Immature natural killer cell (primary cell): ENCODE results near the gene DNAAF3. TPM values are rescaled to one million over a fixed set of nuclear protein-coding genes. Genes with fewer than 3 reads are reported as not detected.
"Not testable (repeated sequence)": the region's sequence is repeated elsewhere in the genome, so short reads cannot be mapped to it uniquely, and the experiment has no call there.

Source experiments
- DNase-seq, 3 donors: peaks; one replicate each; pipeline ENCODE4 v3.0.0; 2022; ENCODE audit warnings: mixed read lengths in 1 of 3
- H3K27ac Mint-ChIP-seq, 6 donors: one replicate each; pipeline ENCODE4 v1.8.0; 2020; ENCODE audit warnings: mixed read lengths in 6 of 6, mild to moderate bottlenecking in 5 of 6, inconsistent platforms in 4 of 6, moderate library complexity in 3 of 6
- H3K27me3 Mint-ChIP-seq, 3 donors: one replicate each; pipeline ENCODE4 v1.8.0; 2020 to 2021; ENCODE audit warnings: low read depth in 3 of 3, mild to moderate bottlenecking in 3 of 3, mixed read lengths in 3 of 3, moderate library complexity in 3 of 3, inconsistent platforms in 1 of 3
- H3K36me3 Mint-ChIP-seq, 3 donors: one replicate each; pipeline ENCODE4 v1.8.0; 2020; ENCODE audit warnings: mixed read lengths in 3 of 3, inconsistent platforms in 2 of 3, mild to moderate bottlenecking in 2 of 3
- H3K4me1 Mint-ChIP-seq, 2 donors: one replicate each; pipeline ENCODE4 v1.8.0; 2020; ENCODE audit warnings: inconsistent platforms in 2 of 2, mild to moderate bottlenecking in 2 of 2, mixed read lengths in 2 of 2, moderate library complexity in 1 of 2
- H3K4me3 Mint-ChIP-seq, 5 donors: one replicate each; pipeline ENCODE4 v1.8.0; 2020; ENCODE audit warnings: mild to moderate bottlenecking in 5 of 5, mixed read lengths in 5 of 5, inconsistent platforms in 3 of 5, moderate library complexity in 3 of 5
- H3K9me3 Mint-ChIP-seq, 6 donors: one replicate each; pipeline ENCODE4 v1.8.0; 2020; ENCODE audit warnings: mild to moderate bottlenecking in 6 of 6, mixed read lengths in 6 of 6, inconsistent platforms in 4 of 6, moderate library complexity in 3 of 6
- polyA plus RNA-seq, 3 donors: library from polyadenylated mRNA; unstranded; fragments of 300-500 nt; fragmentation: Illumina TruSeq; gene quantifications; one replicate each; pipeline ENCODE4 v1.2.3, GENCODE V29; 2021

The DNAAF3 gene
- not detected for polyA plus RNA-seq

DNA sequence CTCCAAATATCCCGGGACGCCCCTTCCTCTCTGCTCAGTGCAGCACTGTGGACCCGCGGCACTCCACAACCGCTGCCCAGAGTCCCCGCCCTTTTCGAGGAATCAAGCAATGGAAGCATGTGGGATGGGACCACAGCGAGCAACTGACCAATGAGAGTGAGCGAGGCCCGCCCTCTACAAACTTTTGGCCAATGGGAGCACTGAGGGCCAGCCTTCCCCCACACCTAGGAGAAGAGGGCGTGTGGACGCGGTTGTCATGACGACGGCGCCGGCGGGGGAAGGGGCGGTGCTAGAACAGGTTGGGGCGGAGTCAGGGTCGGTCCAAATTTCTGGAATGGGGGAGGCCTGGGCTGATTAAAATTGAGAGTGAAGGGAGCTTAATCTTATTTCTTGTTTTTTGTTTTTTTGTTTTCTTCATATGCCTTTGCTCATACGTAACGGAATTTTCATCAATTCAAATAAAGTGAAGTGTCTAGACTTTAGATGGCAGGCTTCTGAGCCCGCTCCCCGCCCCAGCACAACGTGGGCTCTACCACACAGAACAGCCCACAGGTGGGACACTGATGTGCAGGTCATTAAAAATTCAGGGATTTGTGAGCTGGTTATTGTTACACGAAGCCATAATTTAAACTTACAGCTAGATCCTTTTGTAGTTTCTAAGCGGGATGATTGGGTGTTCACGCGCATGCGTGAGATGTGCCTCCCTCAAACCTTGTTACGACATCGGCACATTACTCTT lies at the start of gene DNAAF3:
Gene DNAAF3, minus strand, starts transcription at position 84 of the 739 bp plus-strand sequence. CDS start 200 bp downstream, outside the sequence.
- DNase-seq = peak; percentile 48 to 70 (median 60)
- Mint-ChIP-seq H3K9me3 (peaks cover 0 to 7% (median 0%) of the 10 kb centered on the region in 6 donors), H3K4me3 (peak within 1 kb of the TSS; percentile 33 to 76 (median 57)), H3K36me3 (no peaks in the 10 kb centered on the region), H3K27me3 (peaks cover 14 to 47% (median 25%) of the 10 kb centered on the region in 3 donors), H3K4me1 (peaks cover 13 to 14% of the 10 kb centered on the region in 2 donors), H3K27ac (peak within 1 kb of the TSS in 3 of 6 donors; percentile 21 to 45 (median 42))

DNA sequence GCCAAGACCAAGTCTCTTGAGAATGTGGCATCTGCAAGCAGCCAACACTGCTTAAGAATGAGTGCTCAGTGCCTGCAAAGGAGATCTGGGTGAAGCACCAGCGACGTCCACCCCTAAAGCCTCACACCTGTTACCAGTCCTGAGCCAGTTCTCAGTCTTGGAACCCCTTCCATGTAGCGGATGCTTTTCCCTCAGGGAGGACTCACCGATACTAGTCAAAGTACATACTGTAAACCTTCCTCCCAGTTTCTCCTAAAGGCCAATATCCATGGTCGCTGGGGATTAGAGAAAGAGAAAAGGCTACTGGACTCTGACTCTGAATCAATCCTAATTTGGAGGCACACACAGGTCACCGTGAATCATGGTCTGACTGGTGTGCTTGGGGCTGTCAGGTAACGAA lies 47.1 kb upstream of the DNAAF3 start:
- Mint-ChIP-seq H3K4me3 (no peak overlapping the region), H3K36me3 (peaks cover 0 to 7% (median 3%) of the 10 kb centered on the region in 3 donors), H3K4me1 (peaks cover 11 to 15% of the 10 kb centered on the region in 2 donors), H3K27ac (no peak overlapping the region), H3K27me3 (peaks cover 6 to 23% (median 9%) of the 10 kb centered on the region in 3 donors), H3K9me3 (peaks cover 0 to 5% (median 4%) of the 10 kb centered on the region in 6 donors)
- DNase-seq = no peak

DNA sequence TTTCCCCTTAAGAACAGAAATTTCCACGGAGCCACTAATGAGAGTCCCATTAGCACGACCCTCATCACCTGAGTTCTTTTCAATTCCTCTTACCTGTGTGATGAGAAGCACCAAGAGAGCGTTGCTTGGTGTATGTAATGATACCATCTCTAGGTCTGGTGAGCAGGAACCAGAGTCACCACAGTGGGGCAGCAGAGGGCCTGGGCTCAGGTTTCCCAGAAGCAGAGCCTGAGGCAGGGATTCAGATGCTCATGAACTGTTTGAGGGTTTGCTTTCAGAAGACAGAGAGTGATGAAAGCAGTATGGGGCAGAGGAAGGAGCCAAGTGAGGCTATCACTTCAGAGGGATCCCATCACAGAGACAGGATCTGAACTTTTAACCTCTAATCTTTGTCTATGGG lies 46.0 kb upstream of the DNAAF3 start:
- DNase-seq = peak; percentile 11 to 36 (median 13)
- H3K4me1 Mint-ChIP-seq = peaks cover 11 to 15% of the 10 kb centered on the region in 2 donors
- no peak overlapping the region for H3K4me3 Mint-ChIP-seq
- H3K36me3 Mint-ChIP-seq = peaks cover 0 to 7% (median 3%) of the 10 kb centered on the region in 3 donors
- peaks cover 6 to 20% (median 9%) of the 10 kb centered on the region in 3 donors for H3K27me3 Mint-ChIP-seq
- H3K27ac Mint-ChIP-seq = no peak overlapping the region
- H3K9me3 Mint-ChIP-seq = peaks cover 0 to 5% (median 4%) of the 10 kb centered on the region in 6 donors

DNA sequence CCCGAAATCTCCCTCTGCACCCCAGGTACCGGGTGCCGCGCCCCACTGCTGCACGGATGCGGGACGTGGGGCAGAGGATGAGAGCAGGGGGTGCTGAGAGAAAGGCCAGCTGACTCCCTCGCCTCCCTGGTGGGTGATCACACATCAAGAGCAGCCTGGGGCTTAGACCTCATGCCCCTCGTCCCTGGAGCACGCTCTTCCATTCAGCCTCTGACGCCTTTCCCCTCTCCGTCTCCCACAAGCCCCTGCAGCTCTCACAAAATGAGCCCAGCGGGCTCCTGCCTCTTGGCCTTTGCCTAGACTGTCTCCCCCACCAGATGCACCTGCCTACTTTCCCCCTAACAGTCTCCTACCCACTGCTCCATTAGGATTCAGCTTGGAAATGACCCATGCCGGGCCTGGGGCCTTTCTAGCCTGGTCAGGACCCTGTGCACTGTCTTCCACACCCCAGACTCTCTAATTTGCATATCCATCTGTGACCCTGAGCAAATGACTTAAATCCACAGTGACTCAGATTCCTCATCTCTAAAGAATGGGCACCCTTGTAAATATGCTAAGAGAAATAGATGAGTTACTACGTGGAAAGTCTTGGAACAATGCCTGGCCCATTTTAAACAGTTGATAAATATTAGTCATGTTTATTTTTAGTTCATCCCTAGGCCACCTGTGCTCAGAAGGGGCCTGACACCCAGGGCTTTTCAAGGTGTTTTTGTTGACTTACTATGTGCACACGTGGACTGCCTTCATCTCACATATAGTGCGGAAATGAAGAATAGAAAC lies 43.5 kb upstream of the DNAAF3 start:
- Mint-ChIP-seq H3K4me3 (no peak overlapping the region), H3K4me1 (peaks cover 4 to 6% of the 10 kb centered on the region in 2 donors), H3K27me3 (peaks cover 0 to 6% (median 5%) of the 10 kb centered on the region in 3 donors), H3K27ac (no peak overlapping the region), H3K36me3 (peaks cover 0 to 4% (median 3%) of the 10 kb centered on the region in 3 donors), H3K9me3 (peaks cover 0 to 5% (median 4%) of the 10 kb centered on the region in 6 donors)
- no peak for DNase-seq

DNA sequence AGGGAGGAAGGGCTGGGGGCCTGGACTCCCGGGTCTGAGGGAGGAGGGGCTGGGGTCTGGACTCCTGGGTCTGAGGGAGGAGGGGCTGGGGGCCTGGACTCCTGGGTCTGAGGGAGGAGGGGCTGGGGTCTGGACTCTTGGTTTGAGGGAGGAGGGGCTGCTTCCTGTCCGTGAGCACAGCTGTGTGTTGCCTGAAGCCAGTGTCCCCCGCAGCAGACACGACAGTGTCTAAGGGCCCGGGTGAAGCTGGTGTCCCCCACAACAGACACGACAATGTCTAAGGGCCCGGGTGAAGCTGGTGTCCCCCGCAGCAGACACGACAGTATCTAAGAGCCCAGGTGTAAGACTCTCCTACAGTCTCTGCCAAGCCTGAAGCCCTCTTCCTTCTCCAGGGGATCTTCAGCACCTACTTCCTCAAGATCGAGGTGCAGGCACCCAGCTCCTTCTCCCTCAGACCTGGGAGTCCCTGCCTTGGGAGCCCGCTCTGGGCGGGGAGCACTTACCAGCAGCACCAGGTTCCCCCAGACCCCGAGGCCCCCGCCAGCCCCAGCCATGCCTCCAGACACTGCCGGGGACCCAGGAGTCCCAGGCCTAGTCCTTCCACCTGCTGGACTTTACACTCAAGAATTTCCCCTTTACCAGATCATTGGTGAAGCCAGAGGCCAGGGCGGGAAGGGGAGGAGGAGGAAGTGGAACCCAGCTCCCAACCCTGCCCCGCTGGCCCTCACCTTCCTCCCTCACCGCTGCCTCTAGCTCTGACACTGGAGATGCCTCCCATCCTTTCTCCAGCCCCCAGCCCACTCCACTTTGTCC lies 42.7 kb upstream of the DNAAF3 start, which contains the start of gene PTPRH:
Gene PTPRH, minus strand, starts transcription at position 622 of the 813 bp plus-strand sequence. Its CDS starts 68 bp downstream, at position 554.
- H3K27ac Mint-ChIP-seq = no peak within 1 kb of the TSS
- peaks cover 0 to 5% (median 3%) of the 10 kb centered on the region in 6 donors for H3K9me3 Mint-ChIP-seq
- peaks cover 1 to 9% (median 4%) of the 10 kb centered on the region in 3 donors for H3K27me3 Mint-ChIP-seq
- H3K36me3 Mint-ChIP-seq = peaks cover 0 to 4% (median 3%) of the 10 kb centered on the region in 3 donors
- no peak for DNase-seq
- H3K4me1 Mint-ChIP-seq = peaks cover 4 to 6% of the 10 kb centered on the region in 2 donors
- H3K4me3 Mint-ChIP-seq = no peak within 1 kb of the TSS

DNA sequence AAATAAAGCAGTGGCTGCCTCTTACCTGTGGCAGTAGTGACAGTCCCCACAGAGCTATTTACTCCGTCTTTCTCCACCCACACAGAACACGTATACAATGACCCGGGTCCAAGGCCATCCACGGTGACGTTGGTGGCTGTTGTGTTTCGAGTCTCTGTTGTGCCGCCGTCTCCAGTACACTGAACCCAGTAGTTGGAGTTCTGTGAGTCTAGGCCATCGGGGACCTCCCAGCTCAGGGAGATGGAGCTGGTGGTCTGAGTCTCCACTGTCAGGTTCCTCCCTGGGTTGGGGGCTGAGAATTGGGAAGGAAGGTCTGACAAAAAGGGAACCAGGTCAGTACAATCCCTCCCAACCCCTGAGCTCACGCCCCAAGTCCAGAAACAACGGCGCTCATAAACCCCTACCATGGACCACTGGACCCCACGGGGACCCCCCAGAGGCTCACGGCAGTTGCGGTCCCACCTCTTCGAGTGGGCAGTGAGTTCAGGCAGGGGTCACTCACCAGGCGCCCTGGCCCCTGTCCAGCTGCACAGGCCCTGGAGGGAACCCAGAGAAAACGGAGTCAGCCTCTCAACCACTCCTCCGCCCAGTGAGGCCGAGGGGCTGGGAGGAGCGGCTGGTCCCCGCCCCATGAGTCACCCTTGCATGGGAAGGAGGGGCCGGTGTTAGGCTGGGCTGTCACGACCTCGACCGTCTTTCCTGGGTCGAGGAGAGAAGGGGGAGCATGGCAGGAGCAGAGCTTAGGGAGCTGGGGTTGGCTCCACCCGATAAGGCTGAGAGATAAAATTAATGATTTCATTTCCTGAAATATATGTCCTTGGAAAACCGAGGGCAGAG lies 40.5 kb upstream of the DNAAF3 start:
- peak overlapping the region in 1 of 5 donors; percentile 43 for H3K4me3 Mint-ChIP-seq
- H3K4me1 Mint-ChIP-seq = peaks cover 4 to 6% of the 10 kb centered on the region in 2 donors
- H3K27ac Mint-ChIP-seq = peak overlapping the region in 1 of 6 donors; percentile 47
- no peaks in the 10 kb centered on the region for H3K9me3 Mint-ChIP-seq
- DNase-seq = peak in 1 of 3 donors; percentile 20
- no peaks in the 10 kb centered on the region for H3K36me3 Mint-ChIP-seq
- peaks cover 6 to 8% (median 8%) of the 10 kb centered on the region in 3 donors for H3K27me3 Mint-ChIP-seq

DNA sequence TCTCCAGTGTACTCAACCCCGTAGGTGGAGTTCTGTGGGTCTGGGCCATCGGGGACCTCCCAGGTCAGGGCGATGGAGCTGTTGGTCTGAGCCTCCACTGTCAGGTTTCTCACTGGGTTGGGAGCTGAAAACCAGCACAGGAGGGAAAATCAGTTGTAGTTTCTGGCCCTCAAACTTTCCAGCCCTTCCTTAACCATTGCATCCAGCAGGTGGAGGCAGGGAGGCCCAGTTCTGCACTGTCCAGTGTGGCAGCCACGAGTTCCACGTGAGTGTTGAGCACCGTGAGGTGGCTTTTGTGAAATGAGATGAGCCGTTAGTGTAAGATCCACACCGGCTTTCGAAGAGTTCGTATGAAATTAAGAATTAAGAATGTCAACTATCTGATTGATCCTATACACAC lies 35.8 kb upstream of the DNAAF3 start:
- not testable (repeated sequence) for H3K36me3 Mint-ChIP-seq, H3K27ac Mint-ChIP-seq, H3K9me3 Mint-ChIP-seq, H3K4me3 Mint-ChIP-seq, H3K4me1 Mint-ChIP-seq
- peaks cover 6 to 12% (median 6%) of the 10 kb centered on the region in 3 donors for H3K27me3 Mint-ChIP-seq
- DNase-seq = peak in 1 of 3 donors; percentile 21

DNA sequence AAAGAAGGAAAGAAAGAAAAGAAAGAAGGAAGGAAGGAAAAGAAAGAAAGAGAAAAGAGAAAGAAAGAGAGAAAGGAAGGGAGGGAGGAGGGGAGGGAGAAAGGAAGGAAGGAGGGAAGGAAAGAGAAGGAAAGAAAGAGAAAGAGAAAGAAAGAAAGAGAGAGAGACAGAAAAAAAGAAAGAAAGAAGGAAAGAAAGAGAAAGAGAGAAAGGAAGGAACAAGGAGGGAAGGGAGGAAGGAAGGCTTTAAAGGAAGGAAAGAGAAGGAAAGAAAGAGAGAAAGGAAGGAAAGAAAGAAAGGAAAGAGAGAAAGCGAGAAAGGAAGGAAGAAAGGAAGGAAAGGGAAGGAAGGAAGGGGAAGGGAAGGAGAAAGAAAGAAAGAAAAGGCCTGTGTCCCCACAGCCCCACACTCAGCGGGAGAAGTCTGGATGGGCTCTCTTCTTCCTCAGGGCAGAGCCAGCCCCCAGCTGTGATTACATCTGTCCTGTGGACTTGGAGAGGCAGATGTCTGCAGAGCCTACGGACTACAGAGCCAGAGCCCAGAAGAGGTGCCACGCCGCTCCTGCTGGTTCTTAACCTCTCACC lies 33.3 kb upstream of the DNAAF3 start:
- Mint-ChIP-seq H3K36me3 (no peaks in the 10 kb centered on the region), H3K27me3 (peaks cover 6 to 9% (median 8%) of the 10 kb centered on the region in 3 donors), H3K9me3 (no peaks in the 10 kb centered on the region), H3K4me1 (no peaks in the 10 kb centered on the region), H3K4me3 (no peak overlapping the region), H3K27ac (no peak overlapping the region)
- no peak for DNase-seq

DNA sequence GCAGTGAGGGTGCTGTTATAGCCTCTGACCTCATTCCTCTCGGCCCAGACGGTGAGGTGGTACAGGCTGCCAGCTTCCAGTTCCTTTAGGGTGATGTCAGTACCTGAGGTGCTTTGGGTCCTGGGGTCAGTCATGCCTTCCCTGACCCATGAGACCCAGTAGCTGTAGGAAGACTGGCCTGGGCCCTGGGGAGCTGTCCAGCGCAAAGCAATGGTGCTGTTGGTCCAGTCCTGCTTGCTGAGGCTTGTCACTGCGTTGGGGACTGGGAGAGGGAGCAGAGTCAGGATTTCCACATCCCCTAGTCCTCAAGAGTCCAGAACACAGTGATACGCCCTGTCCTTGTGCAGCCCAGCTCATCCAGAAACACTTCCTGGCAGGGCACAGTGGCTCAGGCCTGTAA lies 32.2 kb upstream of the DNAAF3 start:
- Mint-ChIP-seq H3K4me1 (no peaks in the 10 kb centered on the region), H3K36me3 (no peaks in the 10 kb centered on the region), H3K9me3 (no peaks in the 10 kb centered on the region), H3K4me3 (no peak overlapping the region), H3K27me3 (peaks cover 4 to 10% (median 5%) of the 10 kb centered on the region in 3 donors), H3K27ac (no peak overlapping the region)
- no peak for DNase-seq

DNA sequence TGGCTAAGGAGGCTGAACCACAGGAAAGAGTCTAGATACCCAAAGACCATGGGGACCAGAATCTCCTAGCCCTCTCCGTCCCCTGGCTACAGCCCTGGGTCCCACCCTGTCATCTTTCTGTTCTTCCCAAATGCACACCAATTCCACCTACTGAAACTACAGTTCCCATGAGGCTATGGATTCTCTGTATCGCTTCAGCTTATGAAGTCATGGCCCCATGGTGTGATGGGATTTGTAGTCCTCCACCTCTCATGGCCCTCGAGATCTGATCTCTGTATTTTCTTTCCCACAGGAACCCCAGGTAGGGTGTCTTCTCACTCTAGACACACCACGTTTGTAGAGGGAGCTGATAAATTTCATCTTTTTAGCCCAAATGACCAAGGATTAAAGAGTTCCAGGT lies 31.1 kb upstream of the DNAAF3 start:
- no peaks in the 10 kb centered on the region for H3K4me1 Mint-ChIP-seq
- H3K9me3 Mint-ChIP-seq = no peaks in the 10 kb centered on the region
- H3K27me3 Mint-ChIP-seq = peaks cover 2 to 9% (median 7%) of the 10 kb centered on the region in 3 donors
- no peak overlapping the region for H3K4me3 Mint-ChIP-seq
- H3K27ac Mint-ChIP-seq = no peak overlapping the region
- H3K36me3 Mint-ChIP-seq = no peaks in the 10 kb centered on the region
- DNase-seq = no peak

DNA sequence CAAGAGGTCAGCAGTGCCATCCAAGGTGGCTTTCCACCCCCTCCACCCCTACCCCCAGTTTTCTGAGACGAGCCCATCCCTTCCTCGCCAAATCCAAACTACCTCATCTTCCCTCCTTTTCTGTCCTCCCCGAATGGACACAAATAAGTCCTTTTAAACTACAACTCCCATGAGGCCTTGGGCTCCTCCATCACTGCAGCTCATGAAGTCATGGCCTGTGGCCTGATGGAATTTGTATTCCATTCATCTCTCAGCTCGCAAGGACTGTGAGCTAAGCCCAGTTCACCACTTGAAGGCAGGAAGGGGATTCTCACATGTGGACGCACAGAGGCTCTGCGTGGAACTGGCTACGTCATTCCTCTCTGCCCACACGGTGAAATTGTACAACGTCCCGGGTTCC lies 30.4 kb upstream of the DNAAF3 start:
- H3K9me3 Mint-ChIP-seq = no peaks in the 10 kb centered on the region
- H3K4me1 Mint-ChIP-seq = no peaks in the 10 kb centered on the region
- H3K27ac Mint-ChIP-seq = no peak overlapping the region
- H3K27me3 Mint-ChIP-seq = peaks cover 0 to 7% (median 4%) of the 10 kb centered on the region in 3 donors
- no peak for DNase-seq
- no peaks in the 10 kb centered on the region for H3K36me3 Mint-ChIP-seq
- no peak overlapping the region for H3K4me3 Mint-ChIP-seq

DNA sequence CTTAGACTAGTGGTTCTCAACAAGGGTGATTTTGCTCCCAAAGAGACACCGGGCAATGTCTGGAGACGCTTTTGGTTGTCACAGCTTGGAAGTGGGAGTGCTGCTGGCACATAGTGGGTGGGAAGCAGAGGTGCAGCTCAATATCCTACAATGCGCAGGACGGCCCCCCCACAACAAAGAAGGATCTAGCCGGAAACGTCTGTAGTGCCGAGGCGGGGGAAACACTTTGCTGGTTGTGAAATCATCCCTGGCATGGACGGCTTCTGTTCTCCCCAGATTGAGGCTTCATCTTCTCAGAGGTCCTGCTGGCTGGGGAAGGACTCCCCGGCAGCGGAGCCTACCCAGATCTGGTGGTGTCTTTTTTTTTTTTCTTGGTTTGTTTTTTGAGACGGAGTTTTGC lies 27.1 kb upstream of the DNAAF3 start:
- Mint-ChIP-seq H3K4me3 (no peak overlapping the region), H3K4me1 (peaks cover 0 to 2% of the 10 kb centered on the region in 2 donors), H3K36me3 (no peaks in the 10 kb centered on the region), H3K27me3 (peaks cover 0 to 4% (median 3%) of the 10 kb centered on the region in 3 donors), H3K9me3 (no peaks in the 10 kb centered on the region), H3K27ac (no peak overlapping the region)
- no peak for DNase-seq
